GM10847 (cell line): ENCODE results near the gene KDM6A.

Experiments
- POLR2A ChIP-seq: IDR thresholded peaks from 2 replicates; pipeline ENCODE4 v1.6.1; 2011; ENCODE audit not compliant: insufficient read length; ENCODE audit errors: extremely low read depth

KDM6A gene

GRCh38 chrX:44948406-44948805, 75.4 kb downstream of the KDM6A start:
- TF ChIP-seq POLR2A = no peak

DNA sequence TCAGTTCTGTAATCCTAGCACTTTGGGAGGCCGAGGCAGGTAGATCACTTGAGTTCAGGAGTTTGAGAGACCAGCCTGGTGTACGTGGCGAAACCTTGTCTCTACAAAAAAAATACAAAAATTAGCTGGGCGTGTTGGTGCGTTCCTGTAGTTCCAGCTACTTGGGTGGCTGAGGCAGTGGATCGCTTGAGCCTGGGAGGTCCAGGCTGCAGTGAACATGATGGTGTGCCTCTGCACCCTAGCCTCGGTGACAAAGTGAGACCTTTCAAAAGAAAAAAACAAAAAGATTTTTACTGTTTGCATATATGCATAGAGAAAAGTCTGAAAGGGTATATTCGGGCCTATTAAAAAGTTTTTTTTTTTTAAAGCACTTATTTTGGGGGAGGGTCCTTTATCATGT, 76.1 kb downstream of the KDM6A start:
- no peak for TF ChIP-seq POLR2A

DNA sequence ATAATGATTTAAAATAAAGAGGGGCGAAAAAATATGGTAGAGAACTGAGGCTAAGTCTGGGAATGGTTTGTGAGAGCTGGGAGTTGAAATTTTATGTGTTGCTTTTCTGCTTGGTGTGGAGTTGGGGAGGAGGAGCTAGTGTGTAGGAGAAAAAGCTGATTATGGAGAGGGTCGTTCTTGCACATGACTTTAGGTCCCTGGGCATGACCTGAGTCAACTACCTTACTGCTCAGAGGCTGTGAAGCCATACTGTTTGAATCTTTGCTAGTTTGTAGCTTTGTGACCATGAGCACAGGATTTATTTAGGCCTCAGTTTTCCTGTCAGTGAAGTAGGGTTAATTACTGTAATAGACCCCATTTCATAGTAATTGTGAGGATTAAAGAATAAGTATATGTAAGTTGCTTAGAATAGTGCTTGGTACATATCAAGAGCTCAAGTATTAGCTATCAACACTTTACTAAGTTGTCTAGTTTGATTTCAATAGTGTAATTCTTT, 78.6 kb downstream of the KDM6A start:
- no peak for TF ChIP-seq POLR2A

- TF ChIP-seq POLR2A = no peak
Observed at GRCh38 chrX:44952329-44953027, 79.5 kb downstream of the KDM6A start.

DNA sequence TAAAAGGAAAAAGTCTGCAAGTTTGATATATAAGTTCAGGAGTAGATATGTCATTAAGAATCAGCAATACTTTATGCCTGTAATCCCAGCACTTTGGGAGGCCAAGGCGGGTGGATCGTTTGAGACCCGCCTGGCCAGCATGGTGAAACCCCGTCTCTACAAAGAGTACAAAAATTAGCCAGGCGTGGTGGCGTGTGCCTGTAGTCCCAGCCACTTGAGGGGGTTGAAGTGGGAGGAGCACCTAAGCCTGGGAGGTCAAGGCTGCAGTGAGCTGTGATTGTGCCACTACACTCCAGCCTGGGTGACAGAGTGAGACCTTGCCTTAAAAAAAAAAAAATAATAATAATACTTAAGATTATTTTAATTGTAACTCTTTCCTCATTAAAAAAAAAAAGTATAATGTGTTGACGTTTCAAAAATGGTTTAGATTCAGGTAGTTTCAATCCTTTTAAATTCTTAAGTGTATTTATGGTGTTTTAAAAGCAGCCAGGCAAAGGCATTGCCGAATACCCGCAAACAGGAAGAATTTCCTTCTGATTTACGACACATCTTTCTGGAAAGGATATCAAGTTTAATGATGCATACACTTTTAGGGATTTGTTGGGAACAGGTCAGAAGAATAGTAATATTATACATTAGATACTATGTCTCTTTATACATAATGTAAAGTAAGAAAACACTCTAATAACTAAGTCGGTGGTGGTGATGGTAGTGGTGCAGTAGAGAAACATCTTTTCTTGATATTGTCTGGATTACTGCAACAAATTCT, 80.9 kb downstream of the KDM6A start:
- TF ChIP-seq POLR2A = no peak

DNA sequence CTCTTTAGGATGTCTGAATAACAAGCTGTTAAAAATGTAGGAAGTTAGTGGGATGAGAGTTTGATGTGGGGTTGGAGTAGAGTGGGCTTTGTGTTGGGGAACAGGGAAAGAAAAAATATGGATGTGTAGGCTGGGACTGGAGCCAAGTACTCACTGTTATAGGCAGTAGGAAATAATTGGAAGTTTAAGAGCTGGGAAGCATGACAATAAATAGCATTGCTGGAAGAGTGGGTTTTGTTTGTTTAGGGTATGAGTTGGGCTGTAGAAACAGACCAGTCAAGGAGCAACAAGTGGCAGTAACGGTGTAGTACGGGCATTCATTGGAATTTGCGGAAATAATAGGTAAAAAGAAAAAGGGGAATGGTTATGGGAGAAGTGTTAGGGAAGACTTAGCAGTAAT, 81.6 kb downstream of the KDM6A start:
- no peak for TF ChIP-seq POLR2A

GRCh38 chrX:44957848-44958247, 84.9 kb downstream of the KDM6A start:
- no peak for TF ChIP-seq POLR2A

GRCh38 chrX:44958480-44958879, 85.5 kb downstream of the KDM6A start:
- no peak for TF ChIP-seq POLR2A

DNA sequence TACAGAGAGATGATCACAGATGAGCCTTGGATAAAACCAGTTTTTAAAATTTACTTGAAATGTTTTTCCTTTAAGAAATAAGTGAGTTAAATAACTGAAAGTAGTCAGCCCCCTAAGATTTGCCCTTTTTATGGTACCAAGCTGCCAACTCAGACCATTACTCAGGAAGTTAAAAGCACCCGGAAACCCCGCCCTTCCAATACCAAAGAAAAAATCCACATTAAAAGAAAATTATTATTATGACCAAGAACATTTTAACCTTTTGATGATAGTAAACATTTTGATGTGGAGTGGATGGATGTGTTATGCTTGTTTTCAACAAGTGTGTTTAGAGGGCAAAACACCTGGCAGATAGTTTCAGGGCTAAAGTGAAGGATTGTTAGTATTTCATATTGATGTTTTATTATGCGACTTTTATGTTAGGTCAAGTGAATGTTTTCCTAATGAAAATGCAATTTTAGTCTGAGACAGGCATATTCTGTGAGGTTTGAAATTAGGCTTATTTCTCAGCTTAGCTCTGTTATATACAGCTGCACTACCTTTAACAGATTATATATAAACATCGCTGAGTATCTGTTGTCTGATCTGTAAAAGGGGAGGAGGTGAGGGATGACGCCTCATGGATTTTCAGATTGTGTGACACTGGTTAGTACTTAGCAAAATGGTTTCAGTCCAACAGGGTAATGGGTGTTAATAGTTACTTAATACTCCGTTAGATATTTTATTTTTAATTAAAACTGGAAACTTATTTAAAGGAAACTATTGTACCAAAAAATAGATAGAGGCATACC, 89.0 kb downstream of the KDM6A start:
- no peak for TF ChIP-seq POLR2A

DNA sequence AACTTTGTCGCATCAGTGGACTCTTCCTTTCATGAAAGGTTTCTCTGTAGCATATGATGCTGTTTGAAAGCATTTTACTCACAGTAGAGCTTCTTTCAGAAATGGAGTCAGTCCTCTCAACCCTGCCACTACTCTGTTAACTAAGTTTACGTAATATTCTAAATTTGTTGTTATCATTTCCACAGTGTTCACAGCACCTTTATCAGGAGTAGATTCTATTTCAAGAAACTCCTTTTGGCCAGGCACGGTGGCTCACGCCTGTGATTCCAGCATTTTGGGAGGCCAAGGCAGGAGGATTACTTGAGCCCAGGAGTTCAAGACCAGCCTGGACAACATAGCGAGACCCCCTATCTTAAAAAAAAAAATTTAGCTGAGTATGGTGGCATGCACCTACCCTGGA, 90.0 kb downstream of the KDM6A start:
- no peak for TF ChIP-seq POLR2A

DNA sequence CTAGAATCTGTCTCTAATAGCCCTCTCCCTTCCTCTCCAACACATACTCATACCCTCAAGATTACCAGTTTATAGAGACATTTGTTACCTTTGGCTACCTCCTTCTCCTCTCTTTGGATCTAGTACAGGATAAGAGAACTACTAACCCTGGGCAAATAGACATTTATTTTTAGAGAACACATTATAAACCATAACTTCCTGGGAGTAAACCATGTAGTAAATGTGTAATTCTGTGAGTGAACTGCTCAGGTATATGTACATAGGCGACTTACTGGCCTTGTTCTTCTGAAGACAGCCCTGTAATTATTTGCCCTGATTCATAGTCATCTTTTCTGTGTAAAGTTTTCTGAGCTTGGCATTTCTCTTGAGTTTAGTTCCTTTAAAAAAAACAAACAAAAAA, 94.2 kb downstream of the KDM6A start:
- no peak for TF ChIP-seq POLR2A

DNA sequence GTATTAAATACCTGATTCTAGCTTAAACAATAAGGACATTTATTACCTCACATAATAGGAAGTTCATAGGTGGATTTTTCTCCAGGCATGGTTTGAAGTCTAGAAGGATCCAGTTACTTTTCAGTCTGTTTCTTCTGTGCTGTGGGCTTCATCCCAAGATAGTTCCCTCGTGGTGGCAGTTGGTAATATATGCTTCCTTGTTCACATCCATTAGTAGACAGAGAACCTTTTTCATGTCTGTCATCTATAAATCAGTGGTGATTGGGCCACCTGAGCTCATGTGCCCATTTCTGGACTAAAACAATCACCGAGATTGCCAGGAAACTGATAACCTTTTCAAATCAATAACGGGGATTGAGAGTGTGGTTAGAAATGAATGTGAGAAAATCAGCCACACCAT, 97.7 kb downstream of the KDM6A start:
- no peak for TF ChIP-seq POLR2A

DNA sequence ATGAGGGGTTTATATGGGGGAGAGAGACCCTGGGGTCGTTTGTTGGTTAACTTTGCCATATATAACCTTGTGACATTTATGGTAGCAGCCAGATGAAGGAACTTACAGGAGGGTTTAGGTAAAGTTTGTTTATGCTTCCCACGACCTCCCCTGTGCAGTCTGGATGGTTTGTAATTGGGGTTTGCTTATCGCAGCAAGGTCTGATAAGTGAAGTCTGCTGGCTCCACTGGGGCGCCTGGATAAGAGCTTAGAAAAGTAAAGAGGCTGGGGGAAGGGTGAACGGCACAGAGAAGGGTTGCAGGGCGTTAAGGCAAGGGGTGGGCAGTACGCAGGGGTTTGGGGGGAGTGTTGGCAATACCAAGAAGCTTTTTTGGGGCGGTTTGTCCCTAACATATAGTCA, 98.7 kb downstream of the KDM6A start:
- no peak for TF ChIP-seq POLR2A

GRCh38 chrX:44972132-44972531, 99.1 kb downstream of the KDM6A start:
- TF ChIP-seq POLR2A = no peak

- TF ChIP-seq POLR2A = no peak
Observed at GRCh38 chrX:44973420-44973932, 100.5 kb downstream of the KDM6A start.

DNA sequence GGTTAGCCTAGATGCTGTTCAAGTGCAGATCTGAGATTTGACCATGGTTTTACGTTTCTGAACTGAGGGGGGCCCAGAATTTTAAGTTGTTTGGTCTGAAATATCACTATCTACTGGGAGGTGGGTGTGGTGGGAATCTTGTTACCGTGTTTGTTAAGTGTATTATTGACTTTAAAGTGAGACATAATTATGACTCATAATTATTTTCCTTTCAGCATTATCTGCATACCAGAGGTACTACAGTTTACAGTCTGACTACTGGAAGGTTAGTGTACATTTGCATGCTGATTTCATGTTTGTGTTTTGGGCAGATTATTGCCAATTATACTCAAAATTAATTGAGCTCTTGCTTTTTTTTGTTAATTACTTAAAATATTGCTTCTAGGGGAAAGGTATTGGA, 101.5 kb downstream of the KDM6A start:
- no peak for TF ChIP-seq POLR2A

GRCh38 chrX:44975666-44976263, 102.8 kb downstream of the KDM6A start:
- TF ChIP-seq POLR2A = no peak
